Measurements from ENCODE around the gene UBTF.
A peak's percentile ranks its signal among the peaks of the same experiment; 100 is the strongest.

GRCh38 chr17:44203731-44204440 is 15.6 kb downstream of the UBTF start:
- TF ChIP-seq CTCF (IDR thresholded peaks at IDR 0.05) = peak; percentile 48 to 61 (median 56)
- no peak for TF ChIP-seq POLR2A (IDR thresholded peaks at IDR 0.05)
